Fibroblast of skin of left quadriceps (primary cell): Measurements from ENCODE around the gene C1GALT1.
"Not testable (repeated sequence)": the region's sequence is repeated elsewhere in the genome, so short reads cannot be mapped to it uniquely, and the experiment has no call there.

Experiments used
- DNase-seq, 2 experiments: peaks; one replicate each; pipeline ENCODE4 v3.0.0-alpha.2; 2013; ENCODE audit warnings: low read depth in 2 of 2

C1GALT1 gene

DNA sequence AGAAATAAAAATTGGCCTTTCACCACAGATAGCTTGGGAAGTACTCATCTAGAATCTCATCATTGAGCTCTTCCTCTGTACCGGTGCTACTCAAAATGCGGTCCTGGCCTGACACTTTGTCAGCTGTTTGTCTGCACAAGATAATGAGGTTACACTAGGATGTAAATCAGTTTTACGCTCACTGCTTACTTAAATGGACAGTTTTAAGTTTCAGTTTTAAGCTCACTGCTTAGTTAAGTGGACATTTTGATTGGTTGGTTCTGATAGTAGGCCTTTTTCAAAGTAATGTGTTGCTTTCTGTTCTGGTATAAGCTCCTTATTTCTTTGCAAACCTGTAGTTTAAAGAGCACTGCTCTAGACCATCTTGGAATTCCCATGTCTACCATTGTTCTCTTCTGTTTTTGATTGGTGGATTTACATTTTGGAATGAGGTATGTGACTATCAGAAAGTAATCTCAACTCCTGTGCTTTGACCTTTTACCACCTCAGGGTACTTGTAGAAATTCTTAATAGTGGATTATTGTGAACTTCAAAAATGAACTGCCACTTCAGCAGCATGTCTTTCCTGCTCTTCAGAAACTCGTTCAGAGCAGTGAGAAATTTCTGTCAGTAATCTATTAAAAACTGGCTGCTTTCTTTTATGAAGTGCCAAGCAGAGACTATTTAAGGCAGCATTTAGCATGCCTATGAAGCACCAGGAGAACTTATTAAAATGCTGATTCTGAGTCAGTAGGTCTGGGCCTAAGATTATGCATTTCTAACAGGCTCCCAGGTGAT lies 55.0 kb downstream of the C1GALT1 start:
- DNase-seq: no peak

DNA sequence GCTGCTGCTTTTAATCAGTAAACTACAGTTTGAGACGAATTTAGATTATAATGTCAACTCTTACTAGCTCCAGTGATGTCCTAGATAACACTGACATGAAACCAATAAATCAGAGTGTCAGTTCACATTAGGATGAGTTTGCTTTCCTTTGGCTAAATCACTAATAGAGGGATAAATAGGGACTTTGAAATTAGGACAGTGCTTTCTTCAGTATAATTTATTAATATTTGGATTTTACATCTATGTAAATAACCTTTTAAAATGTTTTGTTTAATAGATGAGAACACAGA lies 55.6 kb downstream of the C1GALT1 start:
- DNase-seq: no peak

DNA sequence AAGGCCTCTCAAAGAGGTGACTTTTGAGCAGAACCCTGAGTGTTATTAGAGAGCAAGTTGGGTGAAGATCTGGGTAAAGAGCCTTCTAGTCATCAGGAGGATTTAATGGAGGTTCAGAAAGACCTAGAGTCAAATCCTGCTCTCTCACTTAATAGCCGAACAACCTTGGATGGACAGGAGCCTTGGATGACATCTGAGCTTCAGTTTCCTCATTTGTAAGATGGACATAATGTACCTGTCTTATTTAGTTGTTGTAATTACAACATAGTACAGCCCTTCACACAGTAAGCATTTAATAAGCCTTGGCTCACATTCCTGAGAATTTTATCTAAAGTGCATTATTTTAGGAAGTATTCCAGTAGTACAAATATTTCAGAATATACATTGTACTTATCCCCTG lies 57.0 kb downstream of the C1GALT1 start:
- no peak for DNase-seq

DNA sequence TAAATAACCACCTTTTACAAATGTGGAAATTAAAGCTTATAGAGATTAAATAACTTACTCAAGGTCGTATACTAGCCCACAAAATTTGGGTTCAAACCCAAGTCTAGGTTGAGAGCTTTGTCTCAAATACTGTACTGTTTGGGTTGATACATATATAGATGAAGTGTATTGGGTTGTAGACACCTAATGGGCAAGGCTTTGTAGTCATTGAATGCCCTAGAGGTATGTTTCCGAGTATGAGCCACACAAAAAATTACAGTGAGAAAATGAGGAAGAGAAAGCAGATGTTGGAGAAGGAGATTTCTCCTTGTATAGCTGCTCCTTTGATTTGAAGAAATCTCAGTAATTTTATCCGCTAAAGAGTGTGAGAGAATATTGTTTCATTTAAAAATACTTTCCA lies 60.6 kb downstream of the C1GALT1 start:
- DNase-seq: no peak

DNA sequence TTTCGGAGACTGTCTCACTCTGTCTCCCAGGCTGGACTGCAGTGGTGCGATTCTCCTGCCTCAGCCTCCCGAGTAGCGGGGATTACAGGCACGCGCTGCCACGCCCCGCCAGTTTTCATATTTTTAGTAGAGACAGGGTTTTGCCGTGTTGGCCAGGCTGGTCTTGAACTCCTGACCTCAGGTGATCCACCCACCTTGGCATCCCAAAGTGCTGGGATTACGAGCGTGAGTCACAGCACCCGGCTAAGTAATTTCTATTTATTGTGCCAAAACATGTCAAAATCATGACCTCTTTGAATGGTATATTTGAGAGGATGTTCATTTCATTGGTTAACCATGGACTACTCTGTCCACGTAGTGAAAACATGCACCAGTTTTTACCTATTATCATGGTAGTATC lies 62.9 kb downstream of the C1GALT1 start:
- not testable (repeated sequence) for DNase-seq

DNA sequence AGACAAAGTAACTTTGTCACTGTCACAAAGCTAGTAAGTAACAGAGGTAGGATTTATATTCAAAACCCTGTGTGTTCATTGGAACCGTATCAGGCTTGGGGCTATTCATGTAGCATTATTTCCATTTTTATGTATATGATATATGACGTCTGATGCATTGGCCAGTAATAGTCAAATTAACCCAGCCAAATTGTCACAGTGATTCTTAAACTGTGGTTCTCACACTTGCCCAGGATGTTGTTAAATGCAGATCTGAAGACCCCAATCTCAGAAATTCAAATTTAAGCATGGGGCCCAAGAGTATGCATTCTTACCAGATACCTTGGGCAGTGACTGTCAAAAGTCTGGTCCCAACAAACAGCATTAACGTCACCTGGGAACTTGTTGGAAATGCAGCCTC lies 63.9 kb downstream of the C1GALT1 start:
- no peak for DNase-seq

DNA sequence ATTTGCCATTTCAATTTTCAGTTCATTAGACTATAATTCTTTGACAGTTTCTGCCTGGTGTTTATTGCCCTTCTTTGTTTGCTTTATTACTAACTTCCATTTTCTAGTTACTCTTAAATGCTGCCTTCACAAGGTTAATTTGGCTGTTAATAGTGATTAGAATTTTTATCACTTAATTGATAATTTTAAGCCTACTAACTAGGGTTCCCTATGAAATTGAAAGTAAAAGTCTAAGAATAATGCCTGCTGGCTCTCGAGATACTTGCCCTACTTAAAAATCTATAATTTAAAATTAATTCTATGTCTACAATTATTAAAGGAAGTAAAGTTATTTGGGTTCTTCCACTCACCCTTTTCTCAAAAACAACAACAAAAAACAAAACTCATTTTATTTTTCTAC lies 65.3 kb downstream of the C1GALT1 start:
- DNase-seq: no peak

DNA sequence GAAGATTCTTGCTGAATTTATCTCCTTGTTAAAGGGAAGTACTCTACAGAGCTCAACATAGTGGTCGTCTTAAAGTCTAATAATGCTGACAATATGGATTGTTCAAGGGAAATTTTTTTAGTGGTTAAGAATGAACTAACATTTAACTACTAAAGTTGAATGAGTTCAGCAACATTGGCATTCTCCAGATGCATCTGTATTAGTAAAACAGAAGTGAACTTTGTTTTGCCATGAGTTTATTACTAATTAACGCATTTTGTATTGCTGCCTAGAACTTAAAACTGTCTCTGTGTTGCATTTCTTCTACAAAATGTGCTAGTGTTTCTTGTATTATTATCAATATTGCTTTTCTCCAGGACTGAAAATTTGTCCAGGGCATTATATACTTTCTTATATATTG lies 67.5 kb downstream of the C1GALT1 start:
- no peak for DNase-seq

DNA sequence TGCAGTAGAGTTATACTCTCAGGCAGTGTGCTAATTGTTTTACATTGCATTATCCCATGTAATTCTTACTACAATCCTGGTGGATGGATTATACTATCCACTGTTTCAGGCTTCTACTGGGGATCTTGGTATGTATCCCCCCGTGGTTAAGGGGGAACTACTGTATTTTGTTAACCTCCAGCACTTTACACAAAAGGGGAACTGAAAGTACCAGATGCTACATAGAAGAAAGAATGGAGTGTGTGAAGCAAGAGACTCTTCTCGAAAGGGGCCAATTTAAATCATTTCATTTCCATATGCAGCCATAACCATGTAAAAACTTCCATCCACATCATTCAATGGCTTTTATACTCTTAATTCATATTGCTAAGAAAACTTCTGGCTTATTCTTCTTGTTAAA lies 69.4 kb downstream of the C1GALT1 start:
- no peak for DNase-seq

DNA sequence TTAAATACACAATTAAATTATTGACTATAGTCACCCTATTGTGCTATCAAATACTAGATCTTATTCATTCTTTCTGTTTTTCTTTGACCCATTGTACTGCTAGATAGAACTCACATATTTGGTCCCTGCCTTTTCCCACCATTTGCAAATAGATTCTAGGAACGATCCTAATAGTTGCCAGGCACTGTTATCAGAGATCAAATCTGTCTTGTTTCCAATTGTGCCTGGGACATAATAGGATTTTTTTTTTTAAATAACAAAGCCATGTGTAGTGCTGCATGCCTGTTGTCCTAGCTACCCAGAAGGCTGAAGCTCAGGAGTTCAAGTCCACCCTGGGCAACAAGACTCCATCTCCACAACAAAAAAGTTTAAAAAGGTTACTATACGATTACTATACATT lies 72.0 kb downstream of the C1GALT1 start:
- no peak for DNase-seq

DNA sequence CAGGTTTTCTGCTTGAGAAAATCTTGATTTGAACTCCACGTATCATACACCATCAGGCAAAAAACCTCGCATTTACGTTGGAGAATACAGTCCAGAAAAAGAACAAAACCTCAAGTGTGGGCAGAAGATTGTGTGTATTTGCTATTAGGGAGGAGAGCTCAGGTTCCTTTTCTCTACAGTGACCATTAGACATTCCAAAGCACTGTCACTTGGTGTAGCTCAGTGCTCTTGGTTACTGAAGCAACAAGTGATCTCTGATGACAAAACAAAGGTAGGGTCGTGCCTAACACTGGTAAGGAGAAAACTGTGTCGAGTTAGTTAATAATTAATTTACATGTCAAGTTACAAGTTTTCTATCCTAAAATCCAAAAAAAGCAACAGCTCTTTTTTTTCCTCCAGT lies 72.6 kb downstream of the C1GALT1 start:
- no peak for DNase-seq

DNA sequence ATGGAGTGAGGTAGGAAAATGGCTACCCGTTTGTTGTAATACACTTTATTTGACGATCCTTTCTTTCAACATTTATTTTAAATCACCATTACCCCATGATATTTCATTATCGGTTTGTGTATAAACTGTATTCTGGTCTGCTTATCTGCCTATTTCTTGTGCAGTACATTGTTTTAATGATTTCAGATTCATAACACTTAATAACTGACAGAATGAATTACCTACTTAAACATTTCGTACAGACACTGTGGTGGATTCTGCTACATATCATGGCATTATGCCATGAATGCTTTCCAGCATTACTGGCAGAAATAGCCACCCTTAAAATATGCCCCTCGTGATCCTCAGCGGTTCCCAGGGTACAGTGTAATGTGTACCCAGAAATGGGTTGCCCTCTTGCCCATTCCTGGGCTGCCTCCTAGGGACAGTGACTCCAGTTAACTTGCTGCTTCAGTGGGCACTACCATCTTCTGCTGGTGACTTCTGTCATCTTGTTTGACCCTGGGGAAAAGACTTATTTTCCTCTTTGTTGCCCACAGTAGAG lies 74.5 kb downstream of the C1GALT1 start:
- no peak for DNase-seq

DNA sequence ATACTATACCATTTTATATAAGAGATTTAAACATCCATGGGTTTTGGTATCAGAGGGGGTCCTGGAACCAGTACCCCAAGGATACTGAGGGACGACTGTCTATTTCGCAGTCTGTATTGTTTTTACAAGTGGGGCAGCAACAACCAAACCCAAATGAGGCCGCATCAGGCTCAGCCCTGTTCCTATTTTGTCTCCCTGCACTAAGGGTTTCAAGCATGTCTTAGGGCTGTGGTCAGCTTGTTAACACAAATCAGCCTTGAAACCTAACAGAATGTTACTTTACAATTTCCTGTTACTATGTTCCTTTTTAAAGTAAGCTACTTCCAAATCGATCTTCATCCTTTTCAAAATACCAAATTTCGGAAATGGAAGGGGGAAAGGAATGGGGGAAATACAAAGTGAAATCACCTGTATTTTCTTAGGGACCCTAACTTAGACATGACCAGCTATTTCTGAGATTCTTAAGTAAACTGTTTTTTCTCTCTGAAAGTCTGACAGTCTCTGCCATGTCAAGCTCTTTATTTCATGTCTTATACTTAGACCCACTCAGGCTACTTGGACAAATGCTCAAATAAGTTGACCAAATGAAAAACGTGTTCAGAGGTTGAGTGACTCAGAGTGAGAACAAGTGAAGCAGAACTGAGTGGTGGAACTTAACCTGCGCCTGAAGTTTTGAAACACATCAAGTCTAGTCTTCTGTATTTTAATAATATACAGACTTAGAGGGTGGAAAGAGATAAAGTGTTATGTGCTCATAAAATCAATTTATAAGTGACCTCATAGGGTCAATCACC lies 75.8 kb downstream of the C1GALT1 start:
- DNase-seq: no peak

DNA sequence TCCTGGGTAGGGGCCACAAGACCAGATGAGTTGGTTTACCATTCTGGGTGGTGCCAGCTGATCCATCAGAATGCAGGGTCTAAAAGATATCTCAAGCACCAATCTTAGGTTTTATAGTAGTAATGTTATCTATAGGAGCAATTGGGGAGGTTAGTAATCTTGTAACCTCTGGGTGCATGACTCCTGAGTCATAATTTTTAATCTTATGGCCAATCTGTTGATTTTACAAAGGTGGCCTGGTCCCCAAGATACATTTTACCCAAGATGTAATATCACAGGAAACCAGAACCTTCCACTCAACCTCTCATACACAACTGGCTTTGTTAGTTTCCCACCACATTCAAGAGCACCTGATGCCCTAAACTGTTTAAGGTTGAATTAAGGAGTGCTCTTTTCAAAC lies 79.5 kb downstream of the C1GALT1 start:
- no peak for DNase-seq

DNA sequence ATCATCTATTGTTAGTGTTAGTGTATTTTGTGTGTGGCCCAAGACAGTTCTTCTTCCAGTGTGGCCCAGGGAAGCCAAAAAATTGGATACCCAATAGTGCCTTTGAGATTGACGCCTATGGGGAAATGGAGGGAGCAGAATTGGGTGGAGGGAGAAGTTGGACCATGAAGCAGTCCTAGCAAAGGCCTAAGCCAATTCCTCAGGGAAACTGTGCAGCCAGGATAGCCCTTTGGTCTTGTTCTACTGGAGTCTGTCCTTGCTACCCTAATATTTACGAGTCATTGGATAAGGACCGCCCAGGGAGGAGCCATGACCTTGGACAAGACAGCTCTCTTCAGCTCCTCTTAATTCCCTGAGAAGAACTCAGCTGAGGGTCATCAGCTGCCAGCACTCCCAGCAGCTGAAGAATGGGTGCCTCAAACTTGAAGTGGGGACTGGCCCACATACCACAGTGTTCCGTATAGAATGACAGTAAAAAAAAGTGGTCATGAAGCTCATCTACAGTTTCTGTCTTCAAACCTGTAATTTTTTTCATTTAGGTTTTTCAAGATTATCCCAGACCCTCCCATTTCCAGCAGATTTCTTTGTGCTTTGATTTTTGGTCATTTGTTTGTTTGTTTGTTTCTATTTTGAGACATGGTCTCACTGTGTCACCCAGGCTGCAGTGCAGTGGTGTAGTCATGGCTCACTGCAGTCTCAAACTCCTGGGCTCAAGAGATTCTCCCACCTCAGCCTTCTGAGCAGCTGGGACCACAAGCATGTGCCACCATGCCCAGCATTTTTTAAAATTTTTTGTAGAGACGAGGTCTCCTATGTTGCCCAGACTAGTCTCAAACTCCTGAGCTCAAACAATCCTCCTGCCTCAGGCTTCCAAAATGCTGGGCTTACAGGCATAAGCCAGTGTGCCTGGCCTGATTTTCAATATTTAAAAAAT lies 81.2 kb downstream of the C1GALT1 start:
- no peak for DNase-seq

DNA sequence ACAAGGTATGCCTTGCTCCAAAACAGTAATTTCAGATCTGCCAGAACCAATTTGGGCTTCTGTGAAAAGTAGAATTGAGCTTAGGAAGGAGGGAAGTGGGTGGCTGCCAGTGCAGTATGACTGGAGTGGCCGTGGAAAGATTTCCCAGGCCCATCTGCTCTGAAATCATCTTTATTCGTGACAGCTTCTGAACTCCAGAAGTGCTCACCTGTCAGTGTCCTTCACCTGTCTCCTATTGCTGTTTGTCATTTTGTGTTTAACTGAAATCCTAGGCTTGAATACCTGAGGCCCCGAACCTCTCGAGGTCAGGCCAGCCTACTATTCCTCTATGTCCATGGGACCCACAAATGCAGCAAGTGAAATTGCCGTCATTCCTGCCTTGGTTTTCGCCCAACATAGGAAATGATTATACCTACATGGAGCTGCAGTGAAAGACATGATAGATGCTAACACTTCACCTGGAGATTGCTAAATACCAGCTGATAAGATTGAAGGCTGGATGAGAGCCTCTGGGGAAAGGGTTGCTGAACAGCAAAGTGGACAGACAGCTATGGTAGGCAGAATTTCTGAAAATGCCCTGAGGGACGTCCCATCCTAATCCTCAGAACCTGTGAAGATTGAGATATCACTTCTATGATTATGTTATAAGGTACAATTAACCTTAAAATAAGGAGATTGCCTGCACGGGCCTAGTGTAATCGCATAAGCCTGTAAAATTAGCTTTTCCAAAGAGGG lies 82.1 kb downstream of the C1GALT1 start:
- DNase-seq: no peak

DNA sequence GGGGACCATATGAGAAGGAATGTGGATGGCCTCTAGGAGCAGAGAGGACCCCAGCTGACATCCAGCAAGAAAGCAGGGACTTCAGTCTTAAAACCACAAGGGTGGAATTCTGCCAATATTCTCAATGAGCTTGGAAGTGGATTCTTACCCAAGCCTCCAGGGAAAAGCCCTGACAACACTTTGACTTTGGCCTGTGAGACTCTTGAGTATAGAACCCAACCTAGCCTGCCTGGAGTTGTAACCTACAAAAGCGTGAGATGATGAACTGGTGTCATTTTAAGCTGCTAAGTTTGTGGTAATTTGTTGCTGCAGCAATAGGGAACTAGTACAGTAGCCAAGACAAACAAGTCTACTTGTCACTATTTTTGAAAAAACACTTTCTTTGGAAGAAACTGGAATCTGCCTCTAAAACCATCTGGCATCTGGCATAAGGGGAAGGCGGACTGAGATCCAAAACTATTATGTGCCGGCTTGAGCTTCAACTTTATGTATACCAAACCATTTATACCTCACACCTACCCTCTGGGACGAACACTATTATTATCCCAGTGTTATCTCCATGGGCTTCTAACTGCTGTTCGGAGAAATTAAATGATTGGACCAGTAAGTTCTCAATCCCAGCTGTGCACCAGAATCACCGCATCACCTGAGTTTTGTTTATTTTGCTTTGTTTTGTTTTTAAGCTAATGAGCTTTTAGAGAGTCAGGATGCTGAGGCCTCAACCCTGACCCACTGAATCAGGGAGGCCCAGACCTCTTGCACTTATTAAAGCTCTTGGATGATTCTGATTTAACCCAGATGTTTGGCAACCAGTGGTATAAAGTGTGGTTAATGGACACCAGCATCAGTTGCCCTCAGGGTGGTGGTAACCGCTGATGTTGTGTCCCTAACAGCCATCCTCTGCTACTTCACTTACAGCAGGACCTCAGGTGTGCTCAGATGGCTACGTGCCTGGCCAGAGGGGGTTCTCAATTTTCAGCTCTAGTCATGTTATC lies 83.0 kb downstream of the C1GALT1 start:
- no peak for DNase-seq

DNA sequence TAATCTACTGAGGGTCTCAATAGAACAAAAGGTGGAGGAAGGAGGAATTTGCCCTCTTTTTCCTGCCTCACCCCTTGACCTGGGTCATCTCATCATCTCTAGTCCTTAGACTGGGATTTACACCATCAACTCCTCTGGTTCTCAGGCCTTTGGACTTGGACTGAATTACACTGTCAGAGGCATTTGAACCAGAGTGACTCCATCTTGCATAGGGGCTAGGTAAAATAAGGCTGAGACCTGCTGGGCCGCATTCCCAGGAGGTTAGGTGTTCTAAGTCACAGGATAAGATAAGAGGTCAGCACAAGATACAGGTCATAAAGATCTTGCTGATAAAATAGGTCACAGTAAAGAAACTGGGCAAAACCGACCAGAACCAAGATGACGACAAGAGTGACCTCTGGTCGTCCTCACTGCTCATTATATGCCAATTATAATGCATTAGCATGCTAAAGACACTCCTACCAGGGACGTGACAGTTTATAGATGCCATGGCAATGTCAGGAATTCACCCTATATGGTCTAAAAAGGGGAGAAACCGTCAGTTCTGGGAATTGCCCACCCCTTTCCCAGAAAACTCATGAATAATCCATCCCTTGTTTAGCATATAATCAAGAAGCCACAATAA lies 84.0 kb downstream of the C1GALT1 start:
- no peak for DNase-seq

DNA sequence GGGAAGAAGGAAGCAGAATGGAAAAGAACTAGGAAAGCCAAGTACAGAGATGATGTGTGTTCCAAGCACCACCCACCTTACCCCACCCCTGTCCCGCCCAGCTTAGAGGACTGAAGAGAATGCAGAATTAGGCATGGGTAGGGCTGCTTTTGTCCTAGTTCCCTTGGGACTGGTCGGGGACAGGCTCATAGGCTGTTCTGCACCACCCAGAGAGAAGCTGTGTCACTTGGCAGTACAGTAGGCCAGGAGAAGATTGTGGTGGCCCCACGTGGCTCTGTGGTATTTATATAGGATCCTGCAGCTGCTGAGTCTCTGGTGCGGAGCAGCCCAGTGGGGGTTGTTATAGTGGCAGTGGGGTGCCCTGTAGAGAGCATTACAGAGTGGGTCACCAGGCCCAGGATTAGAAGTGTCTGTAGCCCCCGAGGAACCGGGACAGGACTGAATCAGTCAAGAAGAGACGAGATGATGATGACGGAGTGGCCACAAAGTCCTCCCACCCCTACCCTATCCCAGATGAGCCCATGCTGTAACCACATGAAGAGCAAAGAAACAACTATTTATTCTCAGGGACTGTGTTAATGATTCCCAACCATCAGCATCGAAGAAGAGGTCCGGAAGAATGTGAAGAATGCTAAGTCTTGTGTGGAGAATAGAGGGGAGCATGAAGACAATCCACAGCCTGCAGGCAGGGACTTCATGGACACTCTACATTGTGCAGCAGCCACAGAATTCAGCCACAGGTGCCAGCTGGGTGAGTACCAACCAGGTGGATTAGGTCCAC lies 88.9 kb downstream of the C1GALT1 start:
- DNase-seq: no peak
